Tibial nerve (tissue), 4 donors: ENCODE data around the gene HIPK3.
A peak's percentile ranks its signal among the peaks of the same experiment; 100 is the strongest.

Experiments used
- CTCF ChIP-seq, 5 experiments: fragments of 200-600 bp in 3 of 5; fragments of 450-650 bp in 2 of 5; sonication (generic) in 3 of 5; IDR thresholded peaks; one replicate each; pipeline ENCODE4 v1.5.1; 2016 to 2019; ENCODE audit warnings: antibody characterized with exemption in 5 of 5, mild to moderate bottlenecking in 3 of 5, moderate library complexity in 2 of 5
- EP300 ChIP-seq, 2 donors: sonication (generic); formaldehyde crosslinking; IDR thresholded peaks; one replicate each; pipeline ENCODE4 v1.6.1; 2017; ENCODE audit warnings: antibody characterized with exemption in 2 of 2, mild to moderate bottlenecking in 1 of 2
- POLR2A ChIP-seq, 2 donors: fragments of 450-650 bp; IDR thresholded peaks; one replicate each; pipeline ENCODE4 v1.6.1; 2017; ENCODE audit warnings: antibody characterized with exemption in 2 of 2, mild to moderate bottlenecking in 2 of 2, moderate library complexity in 2 of 2

- peak in 1 of 2 donors; percentile 17 for TF ChIP-seq EP300 (IDR thresholded peaks at IDR 0.05)
- TF ChIP-seq CTCF (IDR thresholded peaks at IDR 0.05): peak; percentile 37 to 70 (median 40)
- TF ChIP-seq POLR2A (IDR thresholded peaks at IDR 0.05): no peak
Observed at GRCh38 chr11:33329705-33330329, 72.6 kb downstream of the HIPK3 start.
